ENCODE data around the gene PMM2.

Gene PMM2

GRCh38 chr16:8797364-8798173 is at the start of gene PMM2, which contains the start of gene TMEM186:
PMM2 (plus strand) TSS chr16:8797839; CDS start chr16:8797883, 44 bp downstream.
TMEM186 (minus strand) TSS chr16:8797639; CDS start chr16:8797614, 25 bp downstream.
- peak; percentile 95 to 96 for DNase-seq

- DNase-seq, result peak in 1 of 2 donors; percentile 13
Measured at GRCh38 chr16:8748944-8749343, 48.7 kb upstream of the PMM2 start.

GRCh38 chr16:8751481-8752311 is 45.9 kb upstream of the PMM2 start:
- no peak for DNase-seq

- DNase-seq, result no peak
Measured at GRCh38 chr16:8752706-8753105, 44.9 kb upstream of the PMM2 start.

- no peak for DNase-seq
Measured at GRCh38 chr16:8753416-8754054, 44.1 kb upstream of the PMM2 start.

GRCh38 chr16:8756755-8757154 is 40.9 kb upstream of the PMM2 start:
- DNase-seq, result no peak

GRCh38 chr16:8758022-8758421 is 39.6 kb upstream of the PMM2 start:
- DNase-seq, result no peak

- no peak for DNase-seq
Measured at GRCh38 chr16:8760021-8760420, 37.6 kb upstream of the PMM2 start.

- no peak for DNase-seq
Measured at GRCh38 chr16:8761078-8761477, 36.6 kb upstream of the PMM2 start.

- no peak for DNase-seq
Measured at GRCh38 chr16:8762254-8762653, 35.4 kb upstream of the PMM2 start.

GRCh38 chr16:8763083-8763482 is 34.6 kb upstream of the PMM2 start:
- DNase-seq, result no peak

- no peak for DNase-seq
Measured at GRCh38 chr16:8763899-8764298, 33.7 kb upstream of the PMM2 start.

GRCh38 chr16:8764525-8765250 is 33.0 kb upstream of the PMM2 start:
- no peak for DNase-seq

- DNase-seq, result no peak
Measured at GRCh38 chr16:8767176-8767575, 30.5 kb upstream of the PMM2 start.

GRCh38 chr16:8768283-8768682 is 29.4 kb upstream of the PMM2 start:
- no peak for DNase-seq

- DNase-seq, result no peak
Measured at GRCh38 chr16:8768692-8769091, 28.9 kb upstream of the PMM2 start.

GRCh38 chr16:8773537-8773936 is 24.1 kb upstream of the PMM2 start:
- DNase-seq, result no peak

GRCh38 chr16:8774208-8774607 is 23.4 kb upstream of the PMM2 start:
- no peak for DNase-seq

GRCh38 chr16:8775359-8775758 is 22.3 kb upstream of the PMM2 start:
- DNase-seq, result no peak

GRCh38 chr16:8776129-8776584 is 21.5 kb upstream of the PMM2 start:
- no peak for DNase-seq

GRCh38 chr16:8777217-8777616 is 20.4 kb upstream of the PMM2 start:
- DNase-seq, result no peak

- DNase-seq, result no peak
Measured at GRCh38 chr16:8781797-8782196, 15.8 kb upstream of the PMM2 start.

- DNase-seq, result no peak
Measured at GRCh38 chr16:8782673-8783072, 15.0 kb upstream of the PMM2 start.

Data from CD4-positive, alpha-beta T cell treated with Interferon alpha-2 for 1 hour (primary cell).